HG03135 (cell line): Measurements from ENCODE around the gene C11orf16.
"Not testable (repeated sequence)": the region's sequence is repeated elsewhere in the genome, so short reads cannot be mapped to it uniquely, and the experiment has no call there.

ENCODE experiments used
- ATAC-seq: cut with Tn5 transposase; IDR thresholded peaks from one replicate; pipeline ENCODE4 v1.9.1; 2021; ENCODE audit warnings: mild to moderate bottlenecking, moderate library complexity; ENCODE audit not compliant: unreplicated experiment

The C11orf16 gene

GRCh38 chr11:8899119-8899753 lies 33.5 kb downstream of the C11orf16 start:
- ATAC-seq: no peak

- ATAC-seq: not testable (repeated sequence)
Observed at GRCh38 chr11:8891185-8891584, 41.6 kb downstream of the C11orf16 start.

- ATAC-seq: no peak
Observed at GRCh38 chr11:8886322-8886721, 46.4 kb downstream of the C11orf16 start.

- not testable (repeated sequence) for ATAC-seq
Observed at GRCh38 chr11:8881585-8881984, 51.2 kb downstream of the C11orf16 start.

GRCh38 chr11:8878771-8879170 lies 54.0 kb downstream of the C11orf16 start:
- ATAC-seq: no peak

- ATAC-seq: no peak
Observed at GRCh38 chr11:8873741-8874405, 58.9 kb downstream of the C11orf16 start.

GRCh38 chr11:8871962-8872361 lies 60.8 kb downstream of the C11orf16 start:
- ATAC-seq: no peak

- ATAC-seq: no peak
Observed at GRCh38 chr11:8871171-8871775, 61.5 kb downstream of the C11orf16 start.

- ATAC-seq: no peak
Observed at GRCh38 chr11:8870411-8871170, 62.2 kb downstream of the C11orf16 start.
